Measurements from ENCODE around the gene PPA2. TPM values are rescaled to one million over a fixed set of nuclear protein-coding genes. Genes with fewer than 3 reads are reported as not detected.

The PPA2 gene
- total RNA-seq, 1 experiment from 2014 or later, result 76.4 TPM

- Histone ChIP-seq H3K9ac (ENCODE audit: extremely low read depth, insufficient read length, low read length) (no peak overlapping the region), H3K4me2 (ENCODE audit: insufficient read depth, insufficient read length, low read length) (no peak overlapping the region), H3K79me1 (ENCODE audit: insufficient read depth, low read depth, low read length, poor library complexity, severe bottlenecking) (no peaks in the 10 kb centered on the region), H3T11ph (ENCODE audit: low read length) (no peak overlapping the region), H4K5ac (ENCODE audit: insufficient read length, low read depth, low read length) (no peak overlapping the region), H2AFZ (ENCODE audit: low read length) (no peak overlapping the region), H3K4ac (ENCODE audit: low read depth, low read length) (no peak overlapping the region), H4K8ac (replicated peaks; ENCODE audit: insufficient read length, low read depth, low read length) (no peak overlapping the region), H4K20me1 (ENCODE audit: control insufficient read depth, insufficient read depth, insufficient read length) (no peaks in the 10 kb centered on the region), H3K27ac (ENCODE audit: insufficient read length, low read depth, low read length) (no peak overlapping the region), H3K56ac (ENCODE audit: insufficient read length, low read depth, low read length) (no peak overlapping the region), H2AK5ac (ENCODE audit: insufficient read length, low read length) (no peak overlapping the region), H3K27me3 (ENCODE audit: insufficient read depth, low read length) (no peaks in the 10 kb centered on the region), H3K14ac (ENCODE audit: insufficient read depth, low read length) (no peak overlapping the region), H2BK20ac (ENCODE audit: low read depth, low read length, poor library complexity, severe bottlenecking) (no peak overlapping the region), H2BK12ac (ENCODE audit: insufficient read length, low read depth, low read length) (no peak overlapping the region), H3K4me1 (ENCODE audit: insufficient read depth, low read length) (no peaks in the 10 kb centered on the region), H3K23ac (ENCODE audit: insufficient read length, low read depth, low read length) (no peak overlapping the region), H2BK15ac (ENCODE audit: low read depth, low read length) (no peak overlapping the region), H3K23me2 (ENCODE audit: insufficient read length, low read depth, low read length, poor library complexity, severe bottlenecking) (no peaks in the 10 kb centered on the region), H3K9me3 (ENCODE audit: control insufficient read depth, low read depth, low read length) (no peaks in the 10 kb centered on the region), H3K79me2 (ENCODE audit: insufficient read depth, low read length) (no peaks in the 10 kb centered on the region), H4K91ac (ENCODE audit: insufficient read length, low read depth, low read length) (no peak overlapping the region), H2BK5ac (ENCODE audit: insufficient read length, low read length) (no peak overlapping the region), H2BK120ac (ENCODE audit: low read depth, low read length, poor library complexity, severe bottlenecking) (no peak overlapping the region), H3K18ac (ENCODE audit: insufficient read length, low read depth, low read length) (no peak overlapping the region)
- no peaks in the 10 kb centered on the region for H3K4me1 Mint-ChIP-seq
- no peak overlapping the region for H3K4me3 Mint-ChIP-seq
- no peaks in the 10 kb centered on the region for H3K27me3 Mint-ChIP-seq (ENCODE audit: low read depth)
- H3K9me3 Mint-ChIP-seq, result no peaks in the 10 kb centered on the region
- H3K36me3 Mint-ChIP-seq (ENCODE audit: insufficient read depth in 1 of 3, low read depth in 3 of 3), result peaks cover 3 to 21% (median 12%) of the 10 kb centered on the region in 3 experiments
- no peak overlapping the region for H3K27ac Mint-ChIP-seq
- no CpG with 5 or more reads among the region's 4 CpGs for WGBS (ENCODE audit: extremely low coverage, insufficient read length, low lambda C conversion rate)
- no peak for DNase-seq
- no peak for TF ChIP-seq CTCF (conservative IDR thresholded peaks at IDR 0.05)
Observed at GRCh38 chr4:105386012-105386411, 87.8 kb downstream of the PPA2 start.

All from H9 (cell line).